Measurements from ENCODE around the gene CCDC86. TPM values are rescaled to one million over a fixed set of nuclear protein-coding genes. Genes with fewer than 3 reads are reported as not detected.
A peak's percentile ranks its signal among the peaks of the same experiment; 100 is the strongest.

The CCDC86 gene
- total RNA-seq, 1 donor from 2014 or later: 9.3 TPM

DNA sequence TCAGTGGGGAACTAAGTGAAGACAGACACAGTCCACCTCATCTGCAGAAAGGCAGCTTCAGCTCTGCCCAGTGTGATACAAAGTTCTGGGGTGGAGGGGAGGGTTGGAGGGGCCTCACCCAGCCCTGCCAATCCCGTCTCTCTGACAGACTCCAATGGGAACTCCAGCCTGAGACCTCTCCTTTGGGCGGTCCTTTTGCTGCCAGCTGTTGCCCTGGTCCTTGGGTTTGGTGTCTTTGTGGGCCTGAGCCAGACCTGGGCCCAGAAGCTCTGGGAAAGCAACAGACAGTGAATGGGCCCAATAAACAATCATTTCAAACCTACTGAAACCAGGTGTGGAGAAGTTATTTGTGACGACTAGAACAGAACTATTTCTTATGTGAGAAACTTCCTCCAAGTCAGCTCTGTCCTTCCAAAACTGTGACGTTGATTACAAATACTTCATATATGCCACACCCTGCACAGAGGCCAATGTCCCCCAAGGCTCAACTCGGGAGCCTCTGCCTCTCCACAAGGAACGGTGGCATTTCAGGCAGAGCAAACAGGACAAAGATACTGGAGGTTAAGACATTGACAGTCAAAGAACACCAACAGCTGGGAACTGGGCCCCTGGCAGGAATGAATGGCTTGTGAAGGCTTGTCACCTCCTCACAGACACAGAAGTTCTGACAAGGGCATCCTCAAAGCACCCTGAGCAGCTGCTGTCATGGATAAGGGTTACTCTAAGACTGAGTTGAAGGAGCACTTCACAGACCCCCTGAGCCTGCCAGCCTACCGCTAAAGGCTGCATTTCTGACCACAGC lies 33.7 kb downstream of the CCDC86 start:
- intact Hi-C loops (cut with DNase I): no loop called here
- ATAC-seq (no peak), DNase-seq (ENCODE audit: missing footprints) (no peak)

DNA sequence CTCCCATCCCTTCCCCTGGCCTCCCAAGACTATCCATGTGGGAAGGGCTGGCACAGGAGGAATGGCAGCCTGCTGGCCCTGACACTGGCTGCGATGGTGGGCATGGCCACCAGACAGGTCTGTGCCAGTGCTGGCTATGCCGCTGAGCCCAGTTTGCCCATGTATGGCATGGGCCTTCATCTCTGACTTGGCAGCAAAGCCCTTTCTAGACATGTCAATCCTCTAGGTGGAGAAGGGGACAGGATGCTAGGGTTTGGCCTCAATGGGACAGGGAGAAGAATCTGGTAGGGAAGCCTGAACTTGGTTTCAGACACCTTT lies 34.2 kb downstream of the CCDC86 start:
- ATAC-seq (no peak), DNase-seq (ENCODE audit: missing footprints) (no peak)
- intact Hi-C loops (cut with DNase I): no loop called here

DNA sequence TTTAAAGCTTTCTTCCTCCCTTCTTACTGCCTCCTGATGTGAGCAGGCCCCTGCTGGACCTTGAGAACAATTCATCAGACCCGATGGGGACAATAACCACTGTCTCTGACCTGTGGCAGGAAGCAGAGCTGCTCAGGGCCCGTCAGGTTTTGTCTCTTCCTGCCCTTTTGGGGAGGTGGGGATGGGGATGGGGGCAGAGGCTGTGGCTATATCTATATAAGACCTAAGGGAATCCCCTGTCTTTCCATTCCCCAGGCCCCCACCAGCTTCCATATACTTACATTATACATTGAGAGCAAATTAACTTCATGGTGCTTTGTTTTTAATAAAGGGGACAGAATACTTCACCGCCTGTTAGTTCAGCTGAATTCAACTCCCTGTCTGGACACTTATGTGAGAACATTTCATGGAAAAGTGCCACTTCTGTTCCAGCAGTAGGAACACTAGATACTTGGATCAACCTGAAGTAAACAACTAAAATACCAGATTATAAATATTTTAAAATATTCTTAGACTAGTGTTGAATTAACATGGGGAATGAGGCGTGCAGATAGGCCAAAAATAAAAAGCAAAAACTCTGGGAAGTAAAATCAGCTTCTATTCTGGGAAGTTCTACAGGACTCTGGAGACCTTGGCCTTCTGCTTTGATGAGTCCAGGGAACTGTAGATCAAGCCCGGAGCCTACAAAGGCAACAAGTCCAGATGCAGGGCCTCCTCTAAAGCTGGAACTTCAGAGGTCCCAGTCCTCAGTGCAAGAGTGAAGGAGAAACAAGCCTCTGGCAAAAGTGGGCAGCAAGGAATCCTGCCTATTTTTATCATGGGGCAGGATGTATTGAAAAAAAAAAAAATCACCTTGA lies 36.6 kb downstream of the CCDC86 start:
- ATAC-seq: peak; percentile 80
- no peak for DNase-seq (ENCODE audit: missing footprints)
- intact Hi-C loops (cut with DNase I): no loop called here

DNA sequence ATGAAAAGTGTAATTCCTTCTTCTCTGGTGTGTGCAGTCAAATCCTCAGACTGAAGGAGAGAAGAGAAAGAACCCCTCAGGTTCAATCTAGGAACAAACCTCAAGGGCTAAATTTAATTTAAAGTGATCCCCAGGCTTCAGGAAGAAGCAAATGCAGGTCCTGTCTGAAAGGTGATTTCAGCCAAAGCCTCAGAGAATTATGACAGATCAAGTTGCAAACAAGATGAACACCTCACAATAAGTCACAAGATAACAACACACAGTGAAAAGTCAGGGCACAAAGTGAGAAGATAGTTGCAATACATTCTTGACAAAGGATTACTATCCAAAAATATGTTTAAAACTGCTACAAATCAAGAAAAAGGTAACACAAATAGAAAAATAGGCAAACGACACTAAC lies 37.2 kb downstream of the CCDC86 start:
- no peak for ATAC-seq
- intact Hi-C loops (cut with DNase I): no loop called here
- DNase-seq (ENCODE audit: missing footprints): no peak

DNA sequence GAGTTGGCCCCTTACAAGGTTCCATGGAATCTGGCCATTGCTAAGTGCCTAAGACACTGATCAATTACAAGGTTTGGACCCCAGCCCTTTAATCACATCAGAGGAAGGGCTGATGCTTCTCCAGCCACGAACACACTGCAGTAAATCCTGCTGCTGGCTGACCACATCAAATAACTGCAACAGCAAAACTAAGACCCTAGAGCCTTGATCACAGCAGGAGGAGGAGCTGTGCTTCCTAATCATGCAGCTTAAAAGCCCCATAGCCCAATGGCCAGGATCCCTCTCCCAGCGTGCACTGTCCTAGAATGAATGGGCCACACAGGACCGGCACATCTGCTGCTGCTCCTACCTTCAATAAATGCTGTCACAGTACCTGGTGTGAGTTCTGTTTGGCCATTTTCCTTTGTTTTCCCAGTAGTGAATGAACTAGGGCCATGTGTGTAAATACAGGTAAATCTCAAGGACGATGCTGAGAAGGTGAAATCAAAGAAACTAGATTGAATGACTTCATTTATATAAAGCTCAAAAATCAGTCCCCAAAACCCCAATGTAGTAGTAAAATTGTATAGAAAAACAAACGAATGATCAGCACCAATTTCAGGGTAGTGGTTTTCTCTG lies 38.2 kb downstream of the CCDC86 start:
- ATAC-seq (no peak), DNase-seq (ENCODE audit: missing footprints) (no peak)
- intact Hi-C loops (cut with DNase I): no loop called here

DNA sequence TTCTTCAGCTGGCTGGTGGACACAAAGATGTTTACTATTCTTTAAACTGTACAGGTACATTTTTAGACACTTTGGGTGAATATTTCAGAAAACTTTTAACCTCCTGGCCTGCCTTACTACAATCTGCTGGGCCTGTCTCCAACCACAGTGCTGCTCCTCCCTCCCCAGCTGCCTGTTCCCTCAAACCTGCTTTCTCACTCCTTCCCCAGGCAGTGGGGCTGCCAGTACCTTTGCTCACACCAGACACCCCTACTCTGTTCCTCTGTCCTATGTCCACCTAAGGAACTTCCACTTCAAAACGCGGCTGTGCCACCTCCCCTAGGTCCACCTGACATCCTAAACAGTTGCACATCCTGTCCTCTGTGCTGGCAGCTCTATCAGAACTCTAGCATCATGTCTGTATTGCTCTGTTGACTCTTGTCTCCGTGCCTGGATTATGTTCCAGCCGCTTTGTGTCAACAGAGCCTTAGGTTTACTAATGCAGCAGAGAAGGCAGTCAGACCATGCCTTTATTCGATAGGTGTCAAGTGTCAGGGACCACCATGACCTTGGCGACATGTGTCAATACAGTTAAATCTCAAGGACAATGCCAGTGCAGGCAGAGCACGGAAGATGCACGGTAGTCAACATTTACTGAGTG lies 38.9 kb downstream of the CCDC86 start:
- ATAC-seq (no peak), DNase-seq (ENCODE audit: missing footprints) (no peak)
- intact Hi-C loops (cut with DNase I): no loop called here

DNA sequence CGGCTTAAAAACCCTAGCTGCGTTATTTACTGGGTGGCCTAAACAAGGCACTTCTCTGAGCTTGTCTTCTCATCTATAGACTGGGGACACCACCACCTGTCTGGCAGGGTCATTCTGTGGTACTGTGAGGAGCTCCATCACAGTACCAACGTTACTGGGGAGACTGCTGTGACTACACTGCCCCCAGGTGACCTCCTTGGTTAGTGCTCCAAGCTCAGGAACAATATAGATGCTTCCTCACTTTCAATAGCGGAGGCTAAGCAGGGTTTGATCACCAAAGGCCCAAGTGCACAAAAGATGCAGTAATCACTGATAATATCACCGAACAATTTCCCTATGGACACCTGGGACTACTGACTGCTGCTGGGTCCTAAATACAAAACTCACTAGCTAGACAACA lies 45.6 kb downstream of the CCDC86 start:
- DNase-seq (ENCODE audit: missing footprints): no peak
- ATAC-seq: peak; percentile 77
- intact Hi-C loops (cut with DNase I): loop anchor here (1.0 kb wide), 1 partner anchor 56 kb away; no protein-coding TSS in a partner anchor

DNA sequence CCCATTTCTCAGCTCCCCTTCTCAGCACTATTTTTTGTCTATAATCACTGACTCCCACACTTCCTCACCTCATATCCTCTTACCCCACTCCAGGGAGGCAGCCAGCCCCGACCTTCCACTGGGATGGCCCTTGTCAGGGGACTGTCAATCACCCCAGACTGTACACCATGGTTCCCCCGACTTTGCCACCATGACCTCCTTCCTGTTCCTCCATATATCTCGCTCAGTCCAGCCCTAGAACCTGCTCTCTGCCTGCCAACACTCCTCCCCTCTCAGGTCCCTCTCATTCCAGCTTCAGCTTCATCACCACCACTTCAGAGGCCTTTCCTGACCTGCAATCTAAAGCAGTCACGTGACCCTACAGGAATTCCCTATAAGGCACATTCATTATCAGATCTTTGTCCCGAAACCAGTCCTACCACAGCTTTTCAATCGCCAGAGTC lies 48.0 kb downstream of the CCDC86 start:
- intact Hi-C loops (cut with DNase I): no loop called here
- ATAC-seq (no peak), DNase-seq (ENCODE audit: missing footprints) (no peak)

DNA sequence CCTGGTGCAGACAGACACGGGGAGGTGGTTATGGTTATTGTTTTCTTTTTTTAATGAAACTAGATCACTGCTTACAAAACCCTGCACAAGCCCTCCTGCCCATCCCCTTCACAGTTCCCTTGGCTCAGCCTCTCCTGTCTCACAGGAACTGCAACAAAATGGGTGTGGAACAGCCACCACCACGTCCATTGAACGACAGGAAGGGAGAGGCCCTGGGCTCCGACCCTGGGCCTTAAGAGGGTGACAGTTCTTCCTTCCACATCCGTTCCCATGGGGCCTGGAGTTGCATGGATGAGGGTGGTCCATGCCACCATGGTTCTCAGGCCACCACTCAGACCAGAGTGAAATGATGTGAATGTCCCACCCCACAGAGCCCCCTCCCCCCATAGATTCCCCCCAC lies 48.8 kb downstream of the CCDC86 start:
- intact Hi-C loops (cut with DNase I): no loop called here
- DNase-seq (ENCODE audit: missing footprints): no peak
- no peak for ATAC-seq

DNA sequence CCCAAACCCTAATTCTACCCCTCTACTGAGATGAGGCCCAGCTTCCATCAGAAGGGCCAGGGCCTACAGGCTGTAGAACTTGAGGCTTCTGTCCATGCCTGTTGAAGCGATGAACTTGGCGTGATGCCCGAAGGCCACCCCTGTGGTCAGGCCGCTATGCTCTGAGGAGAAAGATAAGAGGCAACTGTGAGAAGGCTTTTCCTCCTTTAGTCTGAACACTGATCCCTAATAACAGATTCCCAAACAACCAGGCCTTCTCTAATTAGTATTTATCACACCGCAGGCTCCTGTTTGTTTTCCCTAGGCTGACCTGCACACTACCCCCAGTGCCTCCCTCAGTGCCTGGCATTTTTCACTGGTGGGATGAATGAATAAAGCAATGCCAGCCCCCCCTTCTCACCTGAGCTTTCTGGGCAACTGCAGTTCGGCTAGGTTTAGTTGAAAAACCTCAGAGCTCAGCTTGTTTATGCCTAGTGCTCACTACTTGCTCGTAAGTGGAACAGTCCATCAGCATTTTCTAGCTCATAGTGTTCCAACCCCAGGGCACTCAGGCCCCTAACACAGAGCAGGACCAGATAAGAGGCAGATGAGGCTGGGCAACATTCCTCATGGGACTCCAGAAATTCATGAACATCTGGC lies 49.3 kb downstream of the CCDC86 start:
- ATAC-seq (peak; percentile 6), DNase-seq (ENCODE audit: missing footprints) (no peak)
- intact Hi-C loops (cut with DNase I): no loop called here

DNA sequence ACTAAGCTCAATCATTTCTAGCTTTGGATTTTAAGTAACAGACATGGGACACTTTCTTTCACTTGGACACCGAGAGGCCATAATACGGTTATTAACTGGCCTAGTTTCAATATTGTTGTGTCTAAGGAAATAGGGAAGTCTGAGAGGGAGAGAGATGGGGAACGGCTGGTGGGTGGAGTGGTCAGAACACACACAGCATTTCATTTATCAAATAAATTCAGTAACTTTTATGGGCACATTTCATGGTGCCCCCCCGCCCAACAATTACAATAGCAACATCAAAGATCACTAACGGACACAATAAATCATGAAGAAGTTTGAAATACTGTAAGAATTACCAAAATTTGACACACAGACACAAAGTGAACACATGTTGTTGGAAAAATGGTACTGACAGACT lies 53.8 kb downstream of the CCDC86 start:
- intact Hi-C loops (cut with DNase I): no loop called here
- DNase-seq (ENCODE audit: missing footprints) (no peak), ATAC-seq (no peak)

DNA sequence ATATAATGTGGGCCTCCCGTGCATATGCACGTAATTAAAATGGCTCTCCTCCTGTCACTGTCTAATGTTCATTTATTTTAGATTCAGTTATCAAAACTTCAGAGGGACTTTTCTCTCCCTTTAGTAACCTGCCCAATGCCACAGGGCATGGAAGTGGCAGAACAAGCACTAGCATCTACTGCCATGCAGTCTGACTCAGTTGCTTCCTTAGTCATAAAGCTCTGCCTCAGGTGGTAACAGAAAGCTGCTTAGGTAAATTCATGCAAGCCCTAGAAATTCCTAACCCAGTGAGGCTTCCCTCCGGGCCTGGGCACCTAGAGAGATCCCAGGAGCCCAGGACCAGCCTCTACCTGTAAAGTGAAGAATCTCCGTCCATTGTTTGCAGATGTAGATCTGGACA lies 55.6 kb downstream of the CCDC86 start:
- intact Hi-C loops (cut with DNase I): no loop called here
- ATAC-seq: no peak
- DNase-seq (ENCODE audit: missing footprints): no peak

DNA sequence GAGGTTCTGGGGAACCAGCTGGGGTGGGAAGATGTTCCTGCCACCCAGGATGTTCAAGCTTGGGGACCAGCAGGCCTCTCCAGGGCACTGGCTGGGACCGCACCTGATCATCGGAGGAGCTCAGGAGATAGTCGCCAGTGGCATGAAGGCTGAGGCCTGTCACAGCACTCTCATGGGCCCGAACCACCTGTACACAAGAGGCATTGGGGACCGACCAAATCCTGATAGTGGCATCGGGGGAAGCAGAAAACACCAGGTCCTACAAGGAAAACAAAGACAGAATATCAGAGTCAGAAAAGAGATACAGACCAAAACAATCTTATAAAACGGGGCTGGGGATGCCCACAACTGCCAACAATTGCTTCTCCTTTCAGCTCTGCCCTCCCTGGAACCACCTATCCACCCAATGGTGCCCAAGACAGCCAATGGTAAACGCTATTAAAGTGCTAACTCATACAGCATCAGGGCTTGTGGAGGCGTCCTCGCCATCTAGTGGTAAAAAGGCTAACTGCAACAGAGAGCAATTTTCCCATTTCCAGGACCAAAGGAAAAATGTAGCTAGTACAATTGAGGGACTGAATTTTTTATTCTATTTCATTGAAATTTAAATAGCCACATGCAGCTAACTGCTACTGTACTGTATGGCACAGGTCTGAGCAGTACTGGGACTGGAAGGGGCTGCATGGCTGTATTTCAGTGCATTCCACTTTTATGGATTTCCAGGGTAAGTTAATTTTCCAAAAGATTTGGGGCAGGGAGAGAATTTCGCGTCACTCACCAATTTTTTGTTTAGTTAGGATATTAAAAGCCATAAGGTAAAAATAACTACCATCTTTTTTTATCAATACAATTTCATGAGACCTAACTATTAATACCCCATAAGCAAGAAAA lies 57.4 kb downstream of the CCDC86 start:
- no peak for DNase-seq (ENCODE audit: missing footprints)
- ATAC-seq: peak; percentile 66
- intact Hi-C loops (cut with DNase I): loop anchor here (1.0 to 2.0 kb wide), 2 partner anchors 68 to 124 kb away; no protein-coding TSS in a partner anchor

DNA sequence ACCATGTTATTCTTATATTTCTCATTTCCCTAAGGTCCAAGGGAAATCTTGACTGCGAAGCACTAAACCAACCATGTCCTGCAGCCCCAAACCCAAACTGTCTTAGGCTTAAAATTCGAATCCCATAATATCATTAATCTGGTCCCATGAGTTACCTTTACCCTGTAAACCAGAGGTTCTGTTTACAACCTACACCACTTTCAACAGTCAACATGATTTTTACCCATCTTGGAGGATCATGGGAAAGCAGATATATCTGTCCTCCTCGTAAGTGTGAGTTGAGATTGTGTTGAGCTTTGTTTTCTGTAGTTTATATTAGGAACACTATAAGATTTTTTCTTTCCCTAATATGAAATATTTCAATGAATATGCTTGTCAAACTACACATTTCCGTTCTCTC lies 58.1 kb downstream of the CCDC86 start:
- DNase-seq (ENCODE audit: missing footprints): no peak
- ATAC-seq: no peak
- intact Hi-C loops (cut with DNase I): loop anchor here (1.0 to 2.0 kb wide), 2 partner anchors 69 to 125 kb away; no protein-coding TSS in a partner anchor
